Smooth muscle cell (in vitro differentiated cells): ENCODE measurements around the gene PARP11. TPM values are rescaled to one million over a fixed set of nuclear protein-coding genes. Genes with fewer than 3 reads are reported as not detected.

Experiments
- DNase-seq: peaks from one replicate; lab custom pipeline; 2025; ENCODE audit not compliant: unreplicated experiment; lab: John Stamatoyannopoulos, UW
- H2AFZ ChIP-seq: fragments of 200-600 bp; sonication (generic); 2 replicates; pipeline ENCODE4 v1.6.0; 2016; ENCODE audit warnings: antibody characterized with exemption, low read depth, mild to moderate bottlenecking
- H3F3A ChIP-seq: fragments of 200-600 bp; sonication (generic); 2 replicates; pipeline ENCODE4 v1.6.0; 2017; ENCODE audit warnings: antibody characterized with exemption, low read depth
- H3K27ac ChIP-seq: fragments of 200-600 bp; sonication (generic); 2 replicates; pipeline ENCODE4 v1.5.1; 2016; ENCODE audit warnings: low read depth, mild to moderate bottlenecking
- H3K27me3 ChIP-seq: fragments of 200-600 bp; sonication (generic); 2 replicates; pipeline ENCODE4 v1.6.1; 2016; ENCODE audit warnings: low read depth, mild to moderate bottlenecking
- H3K36me3 ChIP-seq: fragments of 200-600 bp; sonication (generic); 2 replicates; pipeline ENCODE4 v1.5.1; 2016; ENCODE audit warnings: low read depth
- H3K4me1 ChIP-seq: fragments of 200-600 bp; sonication (generic); 2 replicates; pipeline ENCODE4 v1.5.1; 2016; ENCODE audit warnings: low read depth
- H3K4me2 ChIP-seq: fragments of 200-600 bp; sonication (generic); 2 replicates; pipeline ENCODE4 v1.6.0; 2016; ENCODE audit warnings: mild to moderate bottlenecking
- H3K4me3 ChIP-seq: fragments of 200-600 bp; sonication (generic); 2 replicates; pipeline ENCODE4 v1.5.1; 2016; ENCODE audit warnings: mild to moderate bottlenecking
- H3K79me2 ChIP-seq: fragments of 200-600 bp; sonication (generic); 2 replicates; pipeline ENCODE4 v1.6.0; 2016; ENCODE audit warnings: low read depth, mild to moderate bottlenecking
- H3K9ac ChIP-seq: fragments of 200-600 bp; sonication (generic); 2 replicates; pipeline ENCODE4 v1.6.0; 2016; ENCODE audit warnings: low read depth
- H3K9me3 ChIP-seq: fragments of 200-600 bp; sonication (generic); replicated peaks from 2 replicates; pipeline ENCODE4 v1.5.1; 2016; ENCODE audit warnings: low read depth
- H4K20me1 ChIP-seq: fragments of 200-600 bp; sonication (generic); 2 replicates; pipeline ENCODE4 v1.6.0; 2016; ENCODE audit warnings: low read depth
- WGBS: methylation state at CpG from one replicate; pipeline ENCODE4 v1.1.7; 2016; ENCODE audit warnings: low lambda C conversion rate; 5-methylcytosine and 5-hydroxymethylcytosine counted together
- polyA plus RNA-seq: library from polyadenylated mRNA; unstranded; fragments of >200 nt; fragmentation: Nextera tagmentation; extraction: Ambion mirVana; gene quantifications from 2 replicates; pipeline ENCODE4 v1.2.1, GENCODE V29; 2016
- total RNA-seq: library from RNA; depleted of rRNA; stranded (reverse); fragments of >200 nt; gene quantifications from 2 replicates; pipeline ENCODE4 v1.2.3, GENCODE V29; 2014
- TF ChIP-seq, protein P1 (sequence below): fragments of 200-600 bp; sonication (generic); IDR thresholded peaks from 2 replicates; pipeline ENCODE4 v1.5.1; 2017; ENCODE audit warnings: borderline replicate concordance, mild to moderate bottlenecking, antibody characterized with exemption; ENCODE audit not compliant: insufficient read depth, poor library complexity, severe bottlenecking

Gene PARP11
- total and polyA plus RNA-seq, 2 experiments from 2014 or later, result 6.1 to 9.6 TPM

DNA sequence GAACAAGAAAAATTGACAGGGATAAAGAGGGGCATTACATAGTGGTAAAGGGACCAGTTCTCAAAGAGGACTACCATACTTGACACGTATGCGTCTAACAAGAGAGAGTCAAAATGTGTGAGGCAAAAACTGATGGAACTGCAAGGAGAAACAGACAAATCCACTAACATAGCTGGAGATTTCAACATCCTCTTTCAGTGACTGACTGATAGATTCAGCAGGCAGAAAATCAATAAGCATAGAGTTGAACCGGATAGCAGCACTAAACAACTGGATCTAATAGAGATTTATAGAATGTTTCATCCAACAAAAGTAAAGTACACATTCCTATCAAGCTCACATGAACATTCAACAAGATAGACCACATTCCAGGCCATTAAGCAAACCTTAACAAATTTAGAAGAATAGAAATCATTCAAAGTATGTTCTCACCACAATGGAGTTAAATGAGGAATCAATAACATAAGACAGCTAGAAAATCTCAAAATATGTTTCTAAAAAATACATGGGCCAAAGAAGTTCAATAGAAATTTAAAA is 104.2 kb downstream of the PARP11 start:
- Histone ChIP-seq H3F3A (no peaks in the 10 kb centered on the region), H3K79me2 (no peaks in the 10 kb centered on the region), H3K4me3 (no peak overlapping the region), H2AFZ (no peak overlapping the region), H3K4me1 (no peaks in the 10 kb centered on the region), H3K9me3 (no peaks in the 10 kb centered on the region), H3K27me3 (no peaks in the 10 kb centered on the region), H3K27ac (no peak overlapping the region), H3K9ac (no peak overlapping the region), H3K4me2 (no peak overlapping the region), H4K20me1 (no peaks in the 10 kb centered on the region), H3K36me3 (no peaks in the 10 kb centered on the region)
- 89% methylated on average over 3 of the region's 3 CpGs for WGBS
- TF ChIP-seq, protein P1, sequence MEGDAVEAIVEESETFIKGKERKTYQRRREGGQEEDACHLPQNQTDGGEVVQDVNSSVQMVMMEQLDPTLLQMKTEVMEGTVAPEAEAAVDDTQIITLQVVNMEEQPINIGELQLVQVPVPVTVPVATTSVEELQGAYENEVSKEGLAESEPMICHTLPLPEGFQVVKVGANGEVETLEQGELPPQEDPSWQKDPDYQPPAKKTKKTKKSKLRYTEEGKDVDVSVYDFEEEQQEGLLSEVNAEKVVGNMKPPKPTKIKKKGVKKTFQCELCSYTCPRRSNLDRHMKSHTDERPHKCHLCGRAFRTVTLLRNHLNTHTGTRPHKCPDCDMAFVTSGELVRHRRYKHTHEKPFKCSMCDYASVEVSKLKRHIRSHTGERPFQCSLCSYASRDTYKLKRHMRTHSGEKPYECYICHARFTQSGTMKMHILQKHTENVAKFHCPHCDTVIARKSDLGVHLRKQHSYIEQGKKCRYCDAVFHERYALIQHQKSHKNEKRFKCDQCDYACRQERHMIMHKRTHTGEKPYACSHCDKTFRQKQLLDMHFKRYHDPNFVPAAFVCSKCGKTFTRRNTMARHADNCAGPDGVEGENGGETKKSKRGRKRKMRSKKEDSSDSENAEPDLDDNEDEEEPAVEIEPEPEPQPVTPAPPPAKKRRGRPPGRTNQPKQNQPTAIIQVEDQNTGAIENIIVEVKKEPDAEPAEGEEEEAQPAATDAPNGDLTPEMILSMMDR, result no peak
- no peak for DNase-seq

DNA sequence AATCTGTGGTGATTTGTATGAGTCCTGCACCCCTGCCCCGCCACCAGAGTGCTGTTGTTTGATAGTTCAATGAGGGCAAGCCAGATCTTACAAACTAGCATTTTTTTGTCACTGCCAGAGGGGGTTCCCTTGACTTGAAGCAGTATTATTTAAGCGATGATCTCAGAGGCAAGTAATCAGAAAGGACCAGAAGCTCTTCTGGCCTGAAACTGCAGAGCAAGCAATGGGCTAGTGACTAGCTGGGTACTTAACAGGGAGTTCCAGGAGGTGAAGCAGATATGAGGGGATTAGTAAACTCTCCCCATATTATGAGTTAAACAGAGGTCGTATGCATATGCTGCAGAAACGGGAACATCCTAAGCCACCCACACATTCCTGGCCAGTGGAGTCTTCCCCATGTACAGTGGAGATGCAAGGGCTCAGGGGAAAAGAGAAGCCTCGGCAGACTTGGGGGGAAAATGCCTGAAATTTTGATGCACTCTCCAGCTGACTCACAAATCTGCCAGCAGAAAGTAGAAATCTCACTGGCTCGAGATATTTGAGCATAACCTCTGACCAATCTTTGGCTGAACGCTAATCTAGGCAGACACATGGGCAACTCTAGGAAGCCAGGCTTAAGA is 112.0 kb downstream of the PARP11 start:
- no peak overlapping the region for H3K4me3 ChIP-seq
- H3K27me3 ChIP-seq, result no peaks in the 10 kb centered on the region
- H3K79me2 ChIP-seq, result no peaks in the 10 kb centered on the region
- H3F3A ChIP-seq, result no peaks in the 10 kb centered on the region
- no peaks in the 10 kb centered on the region for H3K9me3 ChIP-seq
- H3K27ac ChIP-seq, result no peak overlapping the region
- H3K36me3 ChIP-seq, result no peaks in the 10 kb centered on the region
- no peak overlapping the region for H2AFZ ChIP-seq
- TF ChIP-seq, protein P1, result no peak
- no peak overlapping the region for H3K9ac ChIP-seq
- H3K4me2 ChIP-seq, result no peak overlapping the region
- DNase-seq, result no peak
- 33% methylated on average over 7 of the region's 7 CpGs for WGBS
- H3K4me1 ChIP-seq, result no peaks in the 10 kb centered on the region
- no peaks in the 10 kb centered on the region for H4K20me1 ChIP-seq

DNA sequence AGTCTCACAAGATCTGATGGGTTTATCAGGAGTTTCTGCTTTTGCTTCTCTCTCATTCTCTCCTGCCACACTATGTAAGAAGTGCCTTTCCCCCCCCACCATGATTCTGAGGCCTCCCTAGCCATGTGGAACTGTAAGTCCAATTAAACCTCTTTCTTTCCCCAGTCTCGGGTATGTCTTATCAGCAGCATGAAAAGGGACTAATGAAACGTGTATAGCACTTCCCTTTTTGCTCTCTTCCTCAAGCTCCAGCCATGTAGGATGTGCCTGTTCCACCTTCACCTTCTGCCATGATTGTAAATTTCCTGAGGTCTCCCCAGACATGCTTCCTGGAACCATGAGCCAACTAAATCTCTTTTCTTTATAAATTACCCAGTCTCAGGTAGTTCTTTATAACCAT is 113.3 kb downstream of the PARP11 start:
- Histone ChIP-seq H4K20me1 (no peaks in the 10 kb centered on the region), H3K9ac (no peak overlapping the region), H3F3A (no peaks in the 10 kb centered on the region), H3K4me2 (no peak overlapping the region), H3K79me2 (no peaks in the 10 kb centered on the region), H2AFZ (no peak overlapping the region), H3K27me3 (no peaks in the 10 kb centered on the region), H3K4me3 (no peak overlapping the region), H3K9me3 (no peaks in the 10 kb centered on the region), H3K4me1 (no peaks in the 10 kb centered on the region), H3K36me3 (no peaks in the 10 kb centered on the region), H3K27ac (no peak overlapping the region)
- no peak for DNase-seq
- WGBS, result 67% methylated on average over 2 of the region's 2 CpGs
- TF ChIP-seq, protein P1, result no peak

Other genes starting within 250 kb of the PARP11 start
- gene CRACR2A, start 120.3 kb downstream of the PARP11 start, total RNA-seq, result 0.99 and 1.0 TPM in 2 replicates
- 1.3 and 1.7 TPM in 2 replicates for gene CRACR2A, start 120.3 kb downstream of the PARP11 start, polyA plus RNA-seq